H1 (cell line): ENCODE data around the gene CAPN9. TPM values are rescaled to one million over a fixed set of nuclear protein-coding genes. Genes with fewer than 3 reads are reported as not detected.

ENCODE experiments used
- CTCF ChIA-PET: fragments of 300-600 bp; sonication (Branson Sonifier 250); formaldehyde crosslinking; loops from one replicate; lab custom pipeline; 2021; ENCODE audit not compliant: partially characterized antibody; lab: Charles Lee
- POLR2A ChIA-PET: fragments of 300-600 bp; sonication (Branson Sonifier 250); formaldehyde crosslinking; loops from one replicate; lab custom pipeline; 2021; ENCODE audit warnings: inconsistent platforms; ENCODE audit not compliant: partially characterized antibody; lab: Charles Lee
- DNase-seq, 2 experiments: peaks; one replicate each; pipeline versions ENCODE4 v3.0.0 to v3.0.0-alpha.2; 2010 to 2022; ENCODE audit warnings: low spot score in 2 of 2, low read depth in 1 of 2, mixed read lengths in 1 of 2
- FAIRE-seq: peaks from 2 replicates; lab custom pipeline; 2011; peaks lifted over from hg19 to GRCh38; lab: Jason Lieb, UNC
- H2AFZ ChIP-seq: 2 replicates; pipeline ENCODE4 v1.8.1; 2012; ENCODE audit warnings: low read length, inconsistent platforms
- H2AK5ac ChIP-seq: 2 replicates; pipeline ENCODE4 v1.6.1; 2013; ENCODE audit warnings: low read depth, low read length
- H2BK120ac ChIP-seq: replicated peaks from 2 replicates; pipeline ENCODE3; 2013; ENCODE audit warnings: low read depth, low read length, inconsistent platforms
- H2BK12ac ChIP-seq: 2 replicates; pipeline ENCODE4 v1.6.1; 2013; ENCODE audit warnings: low read depth, low read length
- H2BK15ac ChIP-seq: 2 replicates; pipeline ENCODE4 v1.6.1; 2013; ENCODE audit warnings: low read length
- H2BK20ac ChIP-seq: 2 replicates; pipeline ENCODE4 v1.6.1; 2013; ENCODE audit warnings: low read length
- H2BK5ac ChIP-seq: 2 replicates; pipeline ENCODE4 v1.6.1; 2013; ENCODE audit warnings: low read depth, low read length
- H3K14ac ChIP-seq: 2 replicates; pipeline ENCODE4 v1.6.1; 2013; ENCODE audit warnings: inconsistent platforms; ENCODE audit not compliant: insufficient read length
- H3K18ac ChIP-seq: 2 replicates; pipeline ENCODE4 v1.6.1; 2013; ENCODE audit warnings: low read length; ENCODE audit errors: extremely low read depth
- H3K23ac ChIP-seq: 2 replicates; pipeline ENCODE4 v1.6.1; 2013; ENCODE audit warnings: inconsistent platforms; ENCODE audit not compliant: insufficient read length
- H3K23me2 ChIP-seq: 2 replicates; pipeline ENCODE4 v1.6.1; 2013; ENCODE audit warnings: low read depth, low read length
- H3K27ac ChIP-seq: 2 replicates; pipeline ENCODE4 v1.6.1; 2011; ENCODE audit warnings: low read depth, low read length, inconsistent platforms
- H3K27me3 ChIP-seq, 4 experiments: replicated peaks in 1 of 4; 1 replicate in 1 of 4; 2 replicates in 3 of 4; pipeline versions ENCODE4 v1.6.1 to v1.8.1; 2011 to 2013; ENCODE audit warnings: low read length in 3 of 4, mild to moderate bottlenecking in 3 of 4, inconsistent platforms in 2 of 4, mixed read lengths in 2 of 4, moderate library complexity in 1 of 4; ENCODE audit not compliant: control insufficient read depth in 3 of 4, insufficient read depth in 3 of 4; ENCODE audit errors: extremely low read depth in 1 of 4
- H3K36me3 ChIP-seq, 4 experiments: 2 replicates each; pipeline versions ENCODE4 v1.6.1 to v1.8.1; 2011 to 2013; ENCODE audit warnings: mild to moderate bottlenecking in 4 of 4, low read length in 3 of 4, moderate library complexity in 2 of 4, control low read depth in 1 of 4, inconsistent platforms in 1 of 4; ENCODE audit not compliant: insufficient read depth in 4 of 4, control insufficient read depth in 2 of 4
- H3K4ac ChIP-seq: replicated peaks from 2 replicates; pipeline ENCODE3; 2013; ENCODE audit warnings: low read length, low read depth, mixed read lengths, inconsistent platforms; ENCODE audit not compliant: insufficient read length
- H3K4me1 ChIP-seq, 4 experiments: replicated peaks in 1 of 4; 1 replicate in 1 of 4; 2 replicates in 3 of 4; pipeline versions ENCODE4 v1.6.1 to v1.8.1; 2011 to 2013; ENCODE audit warnings: low read length in 3 of 4, inconsistent platforms in 2 of 4, mixed read lengths in 1 of 4; ENCODE audit not compliant: insufficient read depth in 4 of 4, control insufficient read depth in 3 of 4
- H3K4me2 ChIP-seq, 2 experiments: 2 replicates each; pipeline versions ENCODE4 v1.6.1 to v1.8.1; 2011 to 2013; ENCODE audit warnings: low read depth in 2 of 2, low read length in 2 of 2, control low read depth in 1 of 2, inconsistent platforms in 1 of 2, mild to moderate bottlenecking in 1 of 2; ENCODE audit not compliant: insufficient read depth in 1 of 2
- H3K4me3 ChIP-seq, 4 experiments: fragments of 200-600, 300-600 bp in 1 of 4; sonication (generic), shearing (Covaris generic), sonication (Bioruptor Twin) in 1 of 4; 2 replicates each; pipeline versions ENCODE4 v1.5.1 to v1.8.1; 2011 to 2016; ENCODE audit warnings: low read length in 4 of 4, low read depth in 3 of 4, control low read depth in 2 of 4, inconsistent platforms in 2 of 4, mild to moderate bottlenecking in 2 of 4, mixed read lengths in 1 of 4, moderate library complexity in 1 of 4; ENCODE audit not compliant: insufficient read depth in 2 of 4; ENCODE audit errors: extremely low read depth in 1 of 4
- H3K56ac ChIP-seq: replicated peaks from 2 replicates; pipeline ENCODE3; 2013; ENCODE audit warnings: low read depth, mild to moderate bottlenecking, mixed read lengths, low read length, inconsistent platforms; ENCODE audit not compliant: insufficient read length
- H3K79me1 ChIP-seq: 2 replicates; pipeline ENCODE4 v1.6.1; 2013; ENCODE audit warnings: low read depth, low read length, control low read depth
- H3K79me2 ChIP-seq, 2 experiments: 2 replicates each; pipeline versions ENCODE4 v1.6.1 to v1.8.1; 2012 to 2013; ENCODE audit warnings: low read length in 2 of 2, mild to moderate bottlenecking in 2 of 2, inconsistent platforms in 1 of 2; ENCODE audit not compliant: insufficient read depth in 2 of 2, control insufficient read depth in 1 of 2
- H3K9ac ChIP-seq, 4 experiments: replicated peaks in 1 of 4; 1 replicate in 1 of 4; 2 replicates in 3 of 4; pipeline versions ENCODE4 v1.6.1 to v1.8.1; 2011 to 2013; ENCODE audit warnings: low read depth in 3 of 4, low read length in 3 of 4, control low read depth in 2 of 4, mild to moderate bottlenecking in 2 of 4, moderate library complexity in 2 of 4, inconsistent platforms in 1 of 4; ENCODE audit errors: extremely low read depth in 1 of 4
- H3K9me3 ChIP-seq, 2 experiments: 2 replicates each; pipeline versions ENCODE4 v1.6.1 to v1.8.1; 2012 to 2013; ENCODE audit warnings: mild to moderate bottlenecking in 2 of 2, moderate library complexity in 2 of 2, control low read depth in 1 of 2, inconsistent platforms in 1 of 2, low read depth in 1 of 2, low read length in 1 of 2, mixed read lengths in 1 of 2; ENCODE audit not compliant: insufficient read depth in 2 of 2
- H4K20me1 ChIP-seq, 2 experiments: replicated peaks in 1 of 2; 2 replicates each; pipeline versions ENCODE3 to v1.8.1; 2011 to 2013; ENCODE audit warnings: inconsistent platforms in 2 of 2, low read length in 2 of 2, mild to moderate bottlenecking in 1 of 2; ENCODE audit not compliant: insufficient read depth in 2 of 2, control insufficient read depth in 1 of 2
- H4K5ac ChIP-seq: 2 replicates; pipeline ENCODE4 v1.6.1; 2013; ENCODE audit warnings: low read length, low read depth, mixed read lengths, inconsistent platforms; ENCODE audit not compliant: insufficient read length
- H4K8ac ChIP-seq: 2 replicates; pipeline ENCODE4 v1.8.0; 2013; ENCODE audit warnings: mild to moderate bottlenecking, moderate library complexity, low read length, inconsistent platforms; ENCODE audit not compliant: insufficient read depth; ENCODE audit errors: extremely low read depth
- H4K91ac ChIP-seq: replicated peaks from 2 replicates; pipeline ENCODE3; 2013; ENCODE audit warnings: low read length, mixed read lengths, inconsistent platforms; ENCODE audit not compliant: insufficient read length
- CBX5 ChIP-seq: fragments of 300-800, 300-1000 bp; sonication (generic); IDR thresholded peaks from 2 replicates; pipeline ENCODE4 v1.7.1; 2016; ENCODE audit warnings: antibody characterized with exemption, low read length, low read depth
- GTF2F1 ChIP-seq: IDR thresholded peaks from 2 replicates; pipeline ENCODE4 v1.6.1; 2012; ENCODE audit warnings: low read depth, low read length, improper control_type of control experiment, borderline replicate concordance
- NRF1 ChIP-seq: IDR thresholded peaks from 2 replicates; pipeline ENCODE4 v1.6.1; 2011; ENCODE audit warnings: mild to moderate bottlenecking, low read depth, low read length, improper control_type of control experiment
- POU5F1 ChIP-seq: IDR thresholded peaks from 2 replicates; pipeline ENCODE4 v1.6.1; 2011; ENCODE audit warnings: low read depth, mild to moderate bottlenecking, low read length, moderate library complexity
- RNF2 ChIP-seq: fragments of 200-900, 300-1000 bp; sonication (generic); IDR thresholded peaks from 2 replicates; pipeline ENCODE4 v1.7.1; 2016; ENCODE audit warnings: borderline replicate concordance, low read depth, mild to moderate bottlenecking, antibody characterized with exemption, low read length; ENCODE audit not compliant: poor library complexity, severe bottlenecking; ENCODE audit errors: missing control alignments
- SIX5 ChIP-seq: IDR thresholded peaks from 2 replicates; pipeline ENCODE4 v1.6.1; 2011; ENCODE audit warnings: mild to moderate bottlenecking, low read depth, low read length
- TAF1 ChIP-seq: IDR thresholded peaks from 2 replicates; pipeline ENCODE4 v1.6.1; 2011; ENCODE audit warnings: mild to moderate bottlenecking, low read depth, low read length
- TCF12 ChIP-seq: IDR thresholded peaks from 2 replicates; pipeline ENCODE4 v1.6.1; 2011; ENCODE audit warnings: low read depth, mild to moderate bottlenecking, low read length
- YY1 ChIP-seq: IDR thresholded peaks from 2 replicates; pipeline ENCODE4 v1.6.1; 2011; ENCODE audit warnings: low read depth, mild to moderate bottlenecking, low read length
- WGBS, 2 experiments: shearing (Covaris generic) in 1 of 2; methylation state at CpG; one replicate each; pipeline versions ENCODE4 v1.1.6 to v1.1.7; 2013 to 2015; ENCODE audit warnings: low lambda C conversion rate in 2 of 2, mixed read lengths in 2 of 2, inconsistent platforms in 1 of 2, low coverage in 1 of 2, missing lambda C conversion rate in 1 of 2; ENCODE audit not compliant: insufficient replicate concordance in 2 of 2, insufficient coverage in 1 of 2, insufficient read length in 1 of 2; ENCODE audit errors: extremely low coverage in 1 of 2, missing lambda C conversion rate in 1 of 2; 5-methylcytosine and 5-hydroxymethylcytosine counted together
- polyA plus RNA-seq, 7 experiments: library from polyadenylated mRNA; depleted of rRNA in 3 of 7; stranded (reverse) in 5 of 7; unstranded in 2 of 7; fragments of >200 nt in 5 of 7; fragments of 200-250 nt in 2 of 7; gene quantifications; 1 replicate in 5 of 7; 2 replicates in 1 of 7; 4 replicates in 1 of 7; pipeline versions ENCODE4 v1.2.1 to v1.2.3, GENCODE V29; 2011 to 2013; ENCODE audit warnings: missing spikeins in 2 of 7, mixed read lengths in 2 of 7
- total RNA-seq: library from RNA; stranded (reverse); fragmentation: NEBNext Ultra II Directional; extraction: Animal tissue kit (Norgen Biotek cat#: 25700); gene quantifications from 2 replicates; pipeline ENCODE4 v1.2.1, GENCODE V29; 2021
- TF ChIP-seq, protein P1 (sequence below): IDR thresholded peaks from 2 replicates; pipeline ENCODE4 v1.6.1; 2012; ENCODE audit warnings: low read length, inconsistent platforms
- TF ChIP-seq, protein P2 (sequence below): IDR thresholded peaks from 2 replicates; pipeline ENCODE4 v1.6.1; 2011; ENCODE audit warnings: low read depth, mild to moderate bottlenecking, low read length; ENCODE audit not compliant: insufficient read depth

The CAPN9 gene
- total and polyA plus RNA-seq, 2 of the 8 experiments (the other 6 are each of a cell fraction or from before 2014, with no cell fraction given): 0.22 to 0.76 TPM

DNA sequence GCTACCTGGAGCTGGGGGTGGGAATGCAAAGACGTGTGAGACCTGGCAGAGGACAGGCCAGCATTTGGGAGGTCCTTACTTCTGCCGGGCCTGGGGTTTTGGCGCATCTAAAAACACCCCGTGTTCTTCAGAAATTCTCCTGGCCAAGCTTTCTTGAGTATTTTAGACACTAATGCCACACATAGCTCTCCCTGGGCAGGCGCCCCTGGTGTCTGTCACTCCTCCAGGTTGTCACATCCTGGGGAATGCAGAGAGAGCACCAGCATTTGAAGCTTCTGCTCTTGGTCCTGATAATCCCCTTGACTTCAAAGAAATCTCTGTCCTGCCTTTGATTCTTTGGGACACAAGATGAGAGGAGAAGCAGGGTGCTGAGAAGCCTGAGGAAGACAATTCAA lies 6.0 kb downstream of the CAPN9 start:
- POLR2A ChIA-PET: interaction anchor here (0.7 to 1.7 kb wide), 11 partner anchors 8 to 108 kb away, joined by 3 to 6 read pairs (median 3); no protein-coding TSS in a partner anchor
- TF ChIP-seq RNF2 (no peak), POU5F1 (no peak), TCF12 (no peak), CBX5 (no peak), NRF1 (no peak), TAF1 (no peak), GTF2F1 (no peak), YY1 (no peak), SIX5 (no peak)
- TF ChIP-seq, protein P1, sequence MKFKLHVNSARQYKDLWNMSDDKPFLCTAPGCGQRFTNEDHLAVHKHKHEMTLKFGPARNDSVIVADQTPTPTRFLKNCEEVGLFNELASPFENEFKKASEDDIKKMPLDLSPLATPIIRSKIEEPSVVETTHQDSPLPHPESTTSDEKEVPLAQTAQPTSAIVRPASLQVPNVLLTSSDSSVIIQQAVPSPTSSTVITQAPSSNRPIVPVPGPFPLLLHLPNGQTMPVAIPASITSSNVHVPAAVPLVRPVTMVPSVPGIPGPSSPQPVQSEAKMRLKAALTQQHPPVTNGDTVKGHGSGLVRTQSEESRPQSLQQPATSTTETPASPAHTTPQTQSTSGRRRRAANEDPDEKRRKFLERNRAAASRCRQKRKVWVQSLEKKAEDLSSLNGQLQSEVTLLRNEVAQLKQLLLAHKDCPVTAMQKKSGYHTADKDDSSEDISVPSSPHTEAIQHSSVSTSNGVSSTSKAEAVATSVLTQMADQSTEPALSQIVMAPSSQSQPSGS: no peak
- TF ChIP-seq, protein P2, sequence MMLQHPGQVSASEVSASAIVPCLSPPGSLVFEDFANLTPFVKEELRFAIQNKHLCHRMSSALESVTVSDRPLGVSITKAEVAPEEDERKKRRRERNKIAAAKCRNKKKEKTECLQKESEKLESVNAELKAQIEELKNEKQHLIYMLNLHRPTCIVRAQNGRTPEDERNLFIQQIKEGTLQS: no peak

More for the DNA sequence above, 6.0 kb downstream of the CAPN9 start:
- peaks cover 11 to 40% (median 26%) of the 10 kb centered on the region in 4 experiments for H3K4me1 ChIP-seq
- H3K27ac ChIP-seq: peak overlapping the region; percentile 87
- H2BK5ac ChIP-seq: peak overlapping the region; percentile 94
- peak overlapping the region; percentile 38 for H4K5ac ChIP-seq
- H3K27me3 ChIP-seq: no peaks in the 10 kb centered on the region; a peak in 1 of 7 replicates
- 0 out of 2 replicates have a peak overlapping the region, but pooled peaks have one; percentile 90 for H2BK12ac ChIP-seq
- peak overlapping the region in 1 of 4 experiments; percentile 57; a peak in 1 of 8 replicates for H3K4me3 ChIP-seq
- no peaks in the 10 kb centered on the region for H3K36me3 ChIP-seq
- peak overlapping the region; percentile 98 for H2BK20ac ChIP-seq
- no peaks in the 10 kb centered on the region for H3K79me1 ChIP-seq
- H3K14ac ChIP-seq: no peak overlapping the region
- no peak overlapping the region for H2AFZ ChIP-seq
- WGBS, 2 experiments: 64% methylated on average over 5 of the region's 5 CpGs; no CpG with 5 or more reads in 1 of the 2 experiments
- peak overlapping the region; percentile 92 for H4K91ac ChIP-seq
- H4K20me1 ChIP-seq: no peaks in the 10 kb centered on the region
- H4K8ac ChIP-seq: peak overlapping the region; percentile 89; the same call in 1 of the 2 replicates
- DNase-seq: no peak
- peak overlapping the region in 2 of 4 experiments; percentile 16 to 34; a peak in 1 of 7 replicates for H3K9ac ChIP-seq
- no peaks in the 10 kb centered on the region for H3K79me2 ChIP-seq
- no peak overlapping the region for H3K23ac ChIP-seq
- peak overlapping the region; percentile 75 to 79; a peak in 3 of 4 replicates for H3K4me2 ChIP-seq
- no peaks in the 10 kb centered on the region for H3K9me3 ChIP-seq
- no peak overlapping the region for H3K56ac ChIP-seq
- H2AK5ac ChIP-seq: no peak overlapping the region; the same call in 1 of the 2 replicates
- H3K4ac ChIP-seq: peak overlapping the region; percentile 95
- CTCF ChIA-PET: interaction anchor here (0.8 to 3.2 kb wide), 6 partner anchors 8 to 410 kb away, joined by 3 to 9 read pairs (median 4); no protein-coding TSS in a partner anchor
- peaks cover 2% of the 10 kb centered on the region; the same call in 1 of the 2 replicates for H3K23me2 ChIP-seq
- H2BK15ac ChIP-seq: peak overlapping the region; percentile 18; the same call in 1 of the 2 replicates
- H2BK120ac ChIP-seq: peak overlapping the region; percentile 47
- FAIRE-seq: no peak
- peak overlapping the region; percentile 94 for H3K18ac ChIP-seq
